ENCODE data around the gene TMEM120B.

GRCh38 chr12:121668750-121669520 lies 43.6 kb upstream of the TMEM120B start:
- TF ChIP-seq, protein P1, sequence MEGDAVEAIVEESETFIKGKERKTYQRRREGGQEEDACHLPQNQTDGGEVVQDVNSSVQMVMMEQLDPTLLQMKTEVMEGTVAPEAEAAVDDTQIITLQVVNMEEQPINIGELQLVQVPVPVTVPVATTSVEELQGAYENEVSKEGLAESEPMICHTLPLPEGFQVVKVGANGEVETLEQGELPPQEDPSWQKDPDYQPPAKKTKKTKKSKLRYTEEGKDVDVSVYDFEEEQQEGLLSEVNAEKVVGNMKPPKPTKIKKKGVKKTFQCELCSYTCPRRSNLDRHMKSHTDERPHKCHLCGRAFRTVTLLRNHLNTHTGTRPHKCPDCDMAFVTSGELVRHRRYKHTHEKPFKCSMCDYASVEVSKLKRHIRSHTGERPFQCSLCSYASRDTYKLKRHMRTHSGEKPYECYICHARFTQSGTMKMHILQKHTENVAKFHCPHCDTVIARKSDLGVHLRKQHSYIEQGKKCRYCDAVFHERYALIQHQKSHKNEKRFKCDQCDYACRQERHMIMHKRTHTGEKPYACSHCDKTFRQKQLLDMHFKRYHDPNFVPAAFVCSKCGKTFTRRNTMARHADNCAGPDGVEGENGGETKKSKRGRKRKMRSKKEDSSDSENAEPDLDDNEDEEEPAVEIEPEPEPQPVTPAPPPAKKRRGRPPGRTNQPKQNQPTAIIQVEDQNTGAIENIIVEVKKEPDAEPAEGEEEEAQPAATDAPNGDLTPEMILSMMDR (IDR thresholded peaks at IDR 0.05), result peak; percentile 74
- no peak for TF ChIP-seq ZFX (IDR thresholded peaks at IDR 0.05; ENCODE audit: borderline replicate concordance)

Measured in 22Rv1 (cell line).